Inflammatory macrophage treated with lipopolysaccharide for 1 hour (primary cell): ENCODE data around the gene PARP12.

Experiments
- DNase-seq, 2 donors: peaks; one replicate each; pipeline ENCODE4 v3.0.0-alpha.2; 2020 to 2022

PARP12 gene

DNA sequence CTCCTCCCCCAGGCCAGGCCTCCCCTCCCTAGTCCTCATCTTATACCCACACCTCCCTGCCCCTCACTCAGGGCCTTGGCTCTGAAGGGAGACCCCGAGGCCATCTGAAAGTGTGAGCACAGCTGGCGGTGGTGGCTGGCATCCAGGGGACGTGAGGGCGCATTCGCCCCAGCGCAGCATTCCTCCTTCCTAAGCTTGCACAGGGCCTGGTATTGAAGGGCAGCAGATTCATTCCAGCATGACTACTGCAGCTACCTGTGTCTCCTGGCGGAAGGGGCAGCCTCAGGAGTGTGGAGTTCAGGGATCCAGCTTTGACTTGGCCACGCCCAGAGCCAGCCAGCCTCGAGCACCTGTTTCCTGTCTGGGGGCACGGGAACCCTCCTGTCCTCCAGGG is 72.6 kb downstream of the PARP12 start:
- DNase-seq, result no peak

DNA sequence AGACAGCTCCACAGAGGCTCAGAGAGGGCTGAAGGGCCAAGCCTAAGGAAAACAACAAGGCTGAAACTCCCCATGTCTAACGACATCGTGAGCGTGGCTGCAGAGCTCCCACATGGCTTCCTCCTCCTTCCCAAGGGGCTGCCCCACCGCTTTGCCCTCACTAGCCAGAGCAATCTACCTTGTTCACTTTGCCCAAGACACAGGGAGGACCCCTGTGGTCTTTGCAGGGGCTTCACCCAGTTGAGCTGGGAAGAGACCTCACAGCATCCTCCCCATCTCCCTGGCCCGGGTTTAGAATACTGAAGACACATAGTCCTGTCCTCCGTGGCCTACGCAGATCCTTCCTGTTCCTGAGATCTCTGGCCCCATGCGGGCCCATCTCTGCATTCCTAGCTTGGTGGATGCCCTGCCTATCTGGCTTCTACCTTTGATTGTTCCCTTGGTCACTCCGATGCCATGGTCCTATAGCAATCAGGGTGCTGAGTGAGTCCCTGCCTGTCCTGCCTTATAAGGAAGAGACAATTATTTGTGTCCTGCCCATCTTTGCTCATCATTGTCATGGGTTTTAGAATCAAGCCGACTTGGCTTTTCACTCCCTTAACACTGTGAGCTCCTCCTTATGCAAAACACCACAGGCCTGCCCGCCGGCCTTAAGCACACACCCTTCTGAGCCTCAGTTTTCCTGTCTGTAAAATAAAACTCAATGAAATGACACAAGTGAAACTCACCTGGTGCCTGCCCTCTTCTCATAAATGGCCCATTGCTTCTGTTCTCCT is 73.2 kb downstream of the PARP12 start:
- DNase-seq, result no peak

DNA sequence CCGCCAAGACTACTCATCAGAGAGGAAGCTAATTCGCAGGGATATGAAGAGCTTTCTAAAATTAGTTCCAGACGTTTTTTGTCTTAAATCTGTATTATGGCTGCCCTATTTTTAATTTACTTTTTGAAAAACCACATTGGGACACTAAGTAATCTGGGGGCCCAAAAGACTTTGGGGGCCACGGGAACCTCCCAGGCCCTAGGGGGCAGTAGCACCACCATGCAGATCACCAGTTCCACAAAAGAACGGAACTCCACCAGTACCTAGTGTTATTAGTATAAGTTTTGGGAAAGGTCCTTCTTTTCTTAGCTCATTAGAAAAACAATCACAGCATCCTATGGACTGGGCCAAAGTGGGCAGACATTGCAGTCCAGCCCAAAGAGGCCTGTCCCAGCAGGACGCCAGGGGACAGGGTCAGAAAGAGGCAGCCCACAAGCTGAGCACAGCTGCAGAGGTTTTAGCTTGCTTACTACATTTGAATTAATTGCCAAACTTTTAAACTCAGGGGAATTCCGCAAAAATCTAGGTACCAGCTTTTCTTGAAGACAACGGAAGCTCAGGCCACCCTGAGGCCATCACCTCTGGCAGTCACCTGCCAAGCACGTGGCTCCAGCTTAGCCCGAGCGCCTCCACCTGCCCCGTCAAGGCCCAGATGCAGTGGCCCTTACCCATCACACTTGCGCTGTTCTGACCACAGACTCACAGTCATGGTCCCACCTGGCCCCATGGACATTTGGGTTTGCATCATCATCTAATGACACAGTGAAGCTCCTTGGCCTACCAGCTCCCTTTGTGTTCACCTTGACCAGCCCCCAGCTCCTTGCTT is 74.8 kb downstream of the PARP12 start:
- DNase-seq, result no peak

DNA sequence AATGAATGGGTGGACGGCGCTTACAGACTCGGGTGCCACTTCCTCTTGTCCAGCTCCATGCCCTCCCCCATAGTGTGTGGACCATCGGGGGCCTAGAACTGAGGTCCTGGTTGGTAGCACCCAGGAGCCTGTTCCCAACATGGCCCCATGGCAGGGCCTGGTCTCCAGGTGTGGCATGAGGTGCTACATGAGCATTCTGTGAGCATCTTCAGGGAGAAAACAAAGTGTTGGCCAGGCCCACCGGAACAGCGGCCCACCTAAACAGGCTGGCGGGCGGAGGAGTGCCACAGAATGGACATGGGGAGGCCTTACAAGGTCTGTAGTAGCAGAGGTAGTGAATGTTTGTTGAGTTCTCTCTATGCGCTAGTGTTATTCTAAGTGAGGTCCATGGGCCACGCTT is 76.9 kb downstream of the PARP12 start:
- DNase-seq, result no peak

DNA sequence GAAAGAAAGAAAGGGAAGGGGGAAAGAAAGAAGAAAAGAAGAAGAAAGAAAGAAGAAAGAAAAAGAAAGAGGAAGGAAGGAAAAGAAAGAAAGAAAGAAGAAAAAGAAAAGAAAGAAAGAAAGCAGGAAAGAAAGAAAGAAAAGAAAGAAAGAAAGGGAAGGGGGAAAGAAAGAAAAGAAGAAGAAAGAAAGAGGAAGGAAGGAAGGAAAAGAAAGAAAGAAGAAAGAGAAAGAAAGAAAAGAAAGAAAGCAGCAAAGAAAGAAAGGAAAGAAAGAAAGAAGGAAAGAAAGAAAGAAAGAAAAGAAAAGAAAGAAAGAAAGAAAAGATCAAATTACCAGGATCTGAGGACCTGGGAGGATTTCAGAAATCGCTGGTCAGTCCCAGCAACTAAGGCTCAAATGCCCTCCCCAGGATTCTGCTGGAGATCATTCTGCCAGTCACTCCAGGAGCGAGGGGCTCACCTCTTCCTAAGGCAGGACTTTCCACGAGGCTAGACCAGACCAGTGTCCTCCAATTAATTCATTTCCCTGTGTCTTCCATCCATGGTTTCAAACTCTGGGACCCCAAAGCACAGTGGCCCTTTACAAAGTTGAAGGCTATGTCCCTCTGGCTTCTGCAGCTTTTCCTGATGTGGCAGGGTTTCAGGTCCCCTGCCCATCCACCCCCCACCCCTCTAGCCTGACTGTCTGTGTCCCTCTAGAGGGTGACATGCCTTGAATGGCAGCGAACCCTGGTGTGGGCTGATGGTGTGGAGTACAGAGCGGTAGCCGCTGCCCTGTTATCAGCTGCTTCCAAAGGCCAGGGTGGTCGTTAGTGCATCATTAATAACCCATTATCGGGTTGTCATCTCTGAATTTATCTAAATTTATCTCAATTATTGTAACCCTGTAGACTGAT is 77.9 kb downstream of the PARP12 start:
- DNase-seq, result no peak

DNA sequence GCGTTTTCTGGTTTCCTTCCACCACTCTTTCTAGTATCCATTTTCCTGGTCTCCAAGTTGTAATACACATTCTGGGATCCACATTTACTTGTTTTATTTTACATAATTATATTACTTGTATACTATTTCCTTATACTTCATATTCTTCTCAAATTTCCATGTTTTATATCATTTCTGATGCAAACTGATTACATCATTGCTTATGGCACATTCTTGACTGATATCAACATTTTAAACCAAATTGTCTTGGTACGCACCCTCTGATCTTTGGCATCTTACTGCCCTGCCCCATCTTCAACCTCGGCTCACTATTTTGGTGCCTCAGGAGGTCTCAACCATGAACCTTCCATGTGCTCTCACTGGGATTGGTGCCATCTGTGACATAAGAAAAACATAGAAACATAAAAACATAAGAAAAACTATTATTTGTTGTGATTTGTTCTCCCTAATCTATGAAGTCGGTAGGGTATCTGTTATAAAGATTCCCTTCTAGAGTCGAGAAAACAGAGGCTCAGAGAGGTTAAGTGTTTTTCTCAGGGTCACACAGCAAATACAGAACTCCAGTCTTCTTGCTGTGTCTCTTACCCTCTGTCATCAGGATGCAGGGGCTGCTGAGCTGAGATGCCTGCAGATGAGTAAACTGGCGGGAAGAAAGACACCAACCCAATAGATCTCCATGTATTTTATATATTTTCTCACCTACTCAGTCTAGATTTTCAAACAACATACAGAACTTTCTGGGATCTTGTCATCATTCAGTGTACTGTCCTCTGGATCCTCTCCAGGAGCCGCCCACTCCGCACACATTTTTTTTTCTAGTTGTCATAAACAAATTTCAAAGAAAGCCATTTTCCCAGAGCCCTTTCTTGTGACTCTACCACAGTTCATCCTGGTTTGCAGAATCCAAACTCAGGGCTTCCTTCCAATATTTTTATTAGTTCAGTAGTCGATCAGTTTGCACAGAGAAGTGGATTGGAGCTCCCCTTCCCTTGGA is 79.5 kb downstream of the PARP12 start:
- no peak for DNase-seq

DNA sequence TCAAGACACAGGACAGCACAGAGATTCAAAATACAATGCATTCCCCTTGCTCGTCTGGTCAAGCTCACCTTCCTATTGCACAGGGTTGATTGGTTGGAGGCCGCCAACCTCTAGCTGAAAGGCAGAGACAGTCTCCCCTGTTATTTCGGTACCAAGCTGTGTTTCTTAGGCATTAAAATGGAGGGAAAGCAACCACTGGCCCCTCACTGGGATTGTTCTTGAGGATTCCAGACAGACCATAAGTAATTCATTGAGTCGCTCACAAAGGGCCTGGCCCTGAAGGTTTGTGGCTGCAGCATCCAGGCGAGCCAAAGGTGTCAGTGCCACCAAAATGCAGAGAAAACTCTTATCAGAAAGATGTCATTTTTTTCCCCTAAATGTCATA is 81.2 kb downstream of the PARP12 start:
- no peak for DNase-seq

DNA sequence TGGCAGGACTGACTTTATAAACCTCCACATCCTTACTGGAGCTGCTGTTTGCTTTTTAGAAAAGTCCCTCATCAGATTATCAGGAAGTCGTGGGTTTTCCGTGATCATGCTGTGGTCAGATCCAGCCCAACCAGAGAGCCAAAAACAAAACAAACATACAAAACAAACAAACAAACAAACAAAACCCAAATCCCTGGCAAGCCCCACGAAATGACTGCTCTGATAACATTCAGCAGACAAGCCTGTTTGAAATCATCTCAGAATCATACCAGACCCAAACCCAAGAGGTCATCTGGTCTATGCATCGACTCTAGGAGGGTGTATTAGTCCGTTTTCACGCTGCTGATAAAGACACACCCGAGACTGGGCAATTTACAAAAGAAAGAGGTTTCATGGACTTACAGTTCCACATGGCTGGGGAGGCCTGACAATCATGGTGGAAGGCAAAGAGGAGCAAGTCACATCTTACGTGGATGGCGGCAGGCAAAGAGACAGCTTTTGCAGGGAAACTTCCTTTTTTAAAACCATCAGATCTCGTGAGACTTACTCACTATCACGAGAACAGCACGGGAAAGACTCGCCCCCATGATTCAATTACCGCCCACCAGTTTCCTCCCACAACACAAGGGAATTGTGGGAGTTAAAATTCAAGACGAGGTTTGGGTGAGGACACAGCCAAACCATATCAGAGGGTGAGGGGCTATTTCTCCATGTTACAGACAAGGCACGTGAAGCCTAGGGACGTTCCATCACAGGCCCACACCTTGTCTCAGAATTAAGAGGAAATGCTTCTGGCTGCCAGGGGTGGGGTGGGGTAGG is 85.7 kb downstream of the PARP12 start:
- peak in 1 of 2 donors; percentile 17 for DNase-seq

DNA sequence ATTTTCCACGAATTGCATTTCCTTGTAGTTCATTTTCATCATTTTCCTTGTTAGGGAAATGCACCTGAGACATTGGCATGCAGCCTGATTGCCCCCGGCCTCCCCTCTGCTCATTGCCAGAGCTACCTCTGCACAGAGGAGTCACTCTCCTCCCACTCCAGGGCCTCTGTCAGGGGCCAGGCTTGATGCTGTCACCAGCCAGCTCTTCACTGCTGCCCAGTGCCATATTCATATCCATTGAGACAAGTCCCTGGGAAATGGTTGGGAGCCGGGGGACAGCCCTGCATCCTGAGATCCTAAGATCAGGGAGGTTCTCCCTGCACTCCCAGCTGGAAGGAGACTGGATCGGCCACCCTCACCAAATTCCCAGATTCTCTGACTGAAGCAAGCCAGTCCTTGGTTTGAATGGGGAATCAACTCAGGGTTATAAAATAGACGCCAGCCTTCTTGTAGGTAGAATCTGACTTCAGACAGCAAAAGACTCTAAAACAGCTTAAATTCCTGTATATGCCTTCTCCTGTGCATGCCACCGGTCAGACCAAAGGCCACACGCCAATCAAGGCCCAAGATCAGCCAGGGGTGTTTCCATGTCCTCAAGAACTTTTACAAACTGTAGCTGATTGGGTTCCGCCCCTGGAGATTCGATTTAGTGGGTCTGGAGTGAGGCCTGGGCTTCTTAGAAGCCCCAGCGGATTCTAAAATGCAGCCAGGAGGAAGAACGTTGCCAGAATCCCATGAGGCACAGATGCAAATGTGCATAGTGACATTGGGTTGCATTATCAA is 86.5 kb downstream of the PARP12 start:
- DNase-seq, result no peak

DNA sequence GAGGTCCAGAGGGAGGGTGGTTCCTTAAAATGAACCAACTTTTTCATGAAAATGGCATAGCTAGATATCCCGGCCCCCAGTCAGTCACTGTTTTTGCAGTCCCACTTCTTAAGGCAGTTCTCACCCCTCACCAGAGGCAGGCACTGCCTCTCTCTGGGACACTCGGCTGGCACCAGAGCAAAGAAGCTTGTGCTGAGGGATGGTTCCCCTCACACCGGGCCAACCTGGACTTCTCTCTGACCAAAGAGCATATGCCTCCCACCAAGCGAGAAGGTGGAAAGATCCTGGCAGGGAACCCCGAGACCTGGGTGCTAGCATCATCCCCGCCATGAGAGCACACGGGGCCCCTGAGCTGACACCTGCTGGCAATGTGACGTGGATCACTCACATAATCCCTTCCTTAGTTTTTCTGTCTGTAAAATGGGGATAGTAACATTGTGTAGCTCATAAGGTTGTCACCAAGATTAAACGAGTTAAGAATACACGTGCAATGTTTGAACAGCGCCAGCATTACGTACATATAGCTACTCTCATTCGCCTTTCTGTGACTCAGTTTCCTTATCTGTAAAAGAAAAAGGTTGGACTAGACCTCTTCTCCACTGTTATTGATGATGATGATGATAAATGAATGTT is 88.5 kb downstream of the PARP12 start:
- no peak for DNase-seq
